DMS53 (cell line): Measurements from ENCODE around the gene SLC2A2.
"Not testable (repeated sequence)": the region's sequence is repeated elsewhere in the genome, so short reads cannot be mapped to it uniquely, and the experiment has no call there.

Experiments used
- DNase-seq: peaks from one replicate; lab custom pipeline; 2025; lab: John Stamatoyannopoulos, UW

SLC2A2 gene

DNA sequence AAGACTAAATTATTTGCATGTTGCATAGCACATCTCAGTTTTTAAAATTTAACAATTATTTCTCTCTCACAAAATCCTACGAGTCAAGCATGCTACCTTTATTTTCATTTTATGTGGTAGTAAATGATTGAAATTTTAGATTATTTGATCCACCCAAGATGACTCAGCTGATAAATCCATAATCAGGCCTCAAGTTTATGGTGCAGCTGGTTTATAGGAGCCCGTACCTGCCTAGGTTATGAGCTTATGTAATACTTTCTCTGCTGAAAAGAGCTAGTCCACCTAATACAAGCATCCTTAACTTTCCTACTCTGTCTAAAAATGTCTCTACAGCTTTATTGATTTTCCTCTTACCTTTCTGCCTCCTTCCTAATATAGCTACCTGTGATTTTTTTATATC lies 41.2 kb downstream of the SLC2A2 start:
- no peak for DNase-seq

- no peak for DNase-seq
These were observed 43.8 kb downstream of the SLC2A2 start for GRCh38 chr3:170982733-170983132.

DNA sequence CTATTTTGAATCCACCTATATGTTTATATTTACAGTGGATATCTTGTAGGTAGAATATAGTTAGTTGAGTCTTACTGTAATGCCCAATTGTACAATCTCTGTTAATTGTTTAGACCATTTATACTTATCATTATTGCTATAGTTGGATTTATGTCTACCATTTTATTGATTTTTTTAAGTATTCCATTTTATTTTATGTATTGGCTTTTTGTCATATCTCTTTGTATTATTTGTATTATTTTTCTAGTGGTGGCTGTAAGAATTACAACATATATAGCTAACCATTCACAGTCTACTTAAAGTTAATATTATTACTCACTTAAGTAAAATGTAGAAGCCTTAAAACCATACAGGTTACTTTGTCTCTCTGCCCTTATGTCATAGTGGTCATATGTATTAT lies 46.1 kb downstream of the SLC2A2 start:
- DNase-seq: no peak

DNA sequence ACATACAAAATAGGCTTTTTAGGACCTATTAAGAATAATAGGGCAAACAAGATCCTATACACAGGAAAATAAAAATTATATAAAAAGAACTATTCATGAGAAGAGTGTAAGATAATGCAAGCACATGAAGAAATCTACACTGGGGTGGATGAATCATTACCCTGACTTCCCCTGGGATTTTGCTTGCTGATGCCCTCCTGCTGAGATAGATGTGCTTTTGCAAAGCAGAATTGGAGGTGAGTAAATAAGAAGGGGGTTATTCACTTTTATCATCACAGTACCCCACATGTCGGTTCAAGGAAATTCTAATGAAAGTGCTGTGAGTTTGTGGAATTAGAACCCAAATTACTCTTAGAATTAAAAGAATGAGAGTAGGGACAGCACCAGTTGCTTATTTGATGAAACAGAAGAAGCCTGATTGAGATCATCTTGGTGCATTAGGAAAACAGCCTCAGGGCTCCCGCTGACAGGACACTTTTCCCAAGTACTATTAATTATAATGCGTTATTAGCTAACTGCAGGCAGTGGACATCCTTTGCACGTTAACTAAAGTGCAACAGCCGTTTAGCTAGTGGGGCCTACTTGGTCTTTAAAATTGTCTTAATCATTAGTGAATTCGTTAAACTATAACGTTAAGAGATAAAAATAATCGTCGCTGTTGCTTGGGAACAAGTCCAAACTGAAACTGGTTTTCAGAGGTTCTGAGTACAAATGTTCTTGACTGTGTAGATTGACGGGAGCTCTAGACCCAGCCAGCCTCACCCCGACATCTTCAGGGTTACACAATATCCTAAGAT lies 48.4 kb downstream of the SLC2A2 start:
- DNase-seq: no peak

- DNase-seq: no peak
These were observed 50.4 kb downstream of the SLC2A2 start for GRCh38 chr3:170976190-170976519.

DNA sequence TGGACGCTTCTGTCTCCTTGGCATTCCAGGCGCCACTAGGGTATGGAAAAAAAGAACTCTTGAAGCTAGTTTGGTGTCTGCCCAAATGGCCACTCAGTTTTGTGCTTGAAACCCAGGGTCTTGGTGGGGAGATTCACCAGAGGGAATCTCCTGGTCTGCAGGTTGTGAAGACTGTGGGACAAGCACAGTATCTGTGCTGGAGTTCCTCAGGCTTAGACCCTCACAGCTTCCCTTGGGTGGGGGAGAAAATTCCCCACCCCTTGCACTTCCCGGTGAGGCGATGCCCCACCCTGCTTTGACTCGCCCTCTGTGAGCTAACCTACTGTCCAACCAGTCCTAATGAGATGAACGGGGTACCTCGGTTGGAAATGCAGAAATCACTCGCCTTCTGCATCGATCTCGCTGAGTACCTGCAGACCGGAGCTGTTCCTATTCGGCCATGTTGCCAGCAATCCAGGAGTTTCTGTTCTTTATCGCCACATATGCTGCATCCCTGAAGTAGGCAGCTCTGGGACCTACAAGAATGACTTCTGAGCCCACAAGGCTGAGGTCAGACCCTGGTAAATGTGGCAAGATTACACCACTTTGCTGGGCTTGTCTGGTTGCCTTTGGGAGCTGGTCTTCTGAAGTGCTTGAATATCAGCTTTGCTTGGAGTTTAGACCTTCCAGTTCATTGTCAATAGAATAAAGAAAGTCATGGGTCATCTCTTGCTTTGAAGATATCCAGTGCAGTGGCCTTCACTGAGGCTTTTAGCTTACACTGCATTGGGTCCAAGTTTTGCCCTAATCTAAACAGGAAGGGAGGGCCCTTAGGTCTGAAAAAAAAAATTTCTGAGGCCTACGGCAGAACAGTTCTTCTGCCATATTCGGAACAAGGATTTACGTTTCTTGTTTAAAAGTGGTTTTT lies 51.0 kb downstream of the SLC2A2 start:
- no peak for DNase-seq

DNA sequence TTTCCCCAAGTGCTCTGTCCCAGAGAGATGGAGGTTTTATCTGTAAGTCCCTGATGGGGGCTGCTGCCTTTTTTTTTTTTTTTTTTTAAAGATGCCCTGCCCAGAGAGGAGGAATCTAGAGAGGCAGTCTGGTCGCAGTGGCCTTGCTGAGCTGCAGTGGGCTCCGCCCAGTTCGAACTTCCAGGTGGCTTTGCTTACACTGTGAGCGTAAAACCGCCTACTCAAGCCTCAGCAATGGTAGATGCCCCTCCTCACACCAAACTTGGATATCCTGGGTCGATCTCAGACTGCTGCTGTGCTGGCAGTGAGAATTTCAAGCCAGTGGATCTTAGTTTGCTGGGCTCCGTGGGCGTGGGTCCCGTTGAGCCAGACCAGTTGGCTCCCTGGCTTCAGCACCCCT lies 51.6 kb downstream of the SLC2A2 start:
- no peak for DNase-seq

- not testable (repeated sequence) for DNase-seq
These were observed 53.6 kb downstream of the SLC2A2 start for GRCh38 chr3:170972917-170973316.

- DNase-seq: no peak
These were observed 59.4 kb downstream of the SLC2A2 start for GRCh38 chr3:170967126-170967525.

GRCh38 chr3:170966495-170966894 lies 60.0 kb downstream of the SLC2A2 start:
- DNase-seq: no peak

- DNase-seq: no peak
These were observed 64.1 kb downstream of the SLC2A2 start for GRCh38 chr3:170962411-170962810.

GRCh38 chr3:170961616-170962400 lies 64.7 kb downstream of the SLC2A2 start:
- peak; percentile 47 for DNase-seq

DNA sequence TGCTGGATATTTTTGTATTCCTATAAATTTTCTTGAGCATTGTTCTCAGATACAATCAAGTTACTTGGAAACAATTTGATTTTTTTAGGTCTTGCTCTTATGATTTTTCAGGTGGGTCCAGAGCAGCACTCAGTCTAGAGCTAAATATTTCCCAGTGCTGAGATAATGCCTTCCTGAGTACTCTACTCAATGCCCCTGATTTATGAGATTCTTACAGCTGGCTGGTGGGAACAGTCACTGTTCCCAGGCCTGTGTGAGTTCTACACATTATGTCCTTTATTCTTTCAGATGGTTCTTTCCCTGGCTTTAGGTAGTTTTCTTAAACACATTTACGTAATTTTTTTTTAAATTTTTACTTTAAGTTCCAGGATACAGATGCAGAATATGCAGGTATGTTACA lies 67.1 kb downstream of the SLC2A2 start:
- no peak for DNase-seq

DNA sequence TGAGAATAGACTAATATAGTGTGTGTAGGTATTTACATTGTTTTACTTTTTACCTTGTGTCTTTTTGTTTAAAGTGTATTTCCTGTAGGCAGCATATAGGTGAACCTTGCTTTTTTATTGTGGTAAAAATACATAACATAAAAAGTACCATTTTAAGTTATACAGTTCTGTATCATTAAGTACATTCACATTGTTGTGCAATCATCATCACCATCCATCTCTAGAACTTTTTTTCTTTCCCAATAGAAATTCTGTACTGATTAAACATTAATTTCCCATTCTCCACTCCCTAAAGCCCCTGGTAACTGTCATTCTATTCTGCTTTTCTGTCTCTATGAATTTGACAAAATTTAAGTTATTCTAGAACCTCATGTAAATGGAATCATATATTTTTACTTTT lies 69.9 kb downstream of the SLC2A2 start:
- DNase-seq: no peak

DNA sequence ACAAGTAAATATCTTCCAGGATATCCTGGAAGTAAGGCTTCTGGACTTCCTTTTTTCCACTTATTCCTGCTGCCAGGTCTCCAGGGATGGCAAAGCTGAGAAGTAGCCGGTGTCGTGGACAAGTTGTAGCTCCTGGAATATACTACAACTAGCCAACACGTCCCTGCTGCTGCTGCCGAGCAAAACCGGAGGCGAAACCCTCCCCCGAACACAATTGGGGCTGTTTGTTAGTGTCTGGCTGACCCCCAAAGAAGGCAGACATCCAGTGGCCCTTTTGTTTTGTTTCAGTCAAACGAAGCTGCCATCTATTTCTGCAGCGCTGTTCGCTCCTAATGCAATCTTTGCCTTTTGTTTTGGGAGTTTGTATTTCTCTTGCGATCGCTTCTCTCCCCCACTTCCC lies 72.8 kb downstream of the SLC2A2 start:
- no peak for DNase-seq

DNA sequence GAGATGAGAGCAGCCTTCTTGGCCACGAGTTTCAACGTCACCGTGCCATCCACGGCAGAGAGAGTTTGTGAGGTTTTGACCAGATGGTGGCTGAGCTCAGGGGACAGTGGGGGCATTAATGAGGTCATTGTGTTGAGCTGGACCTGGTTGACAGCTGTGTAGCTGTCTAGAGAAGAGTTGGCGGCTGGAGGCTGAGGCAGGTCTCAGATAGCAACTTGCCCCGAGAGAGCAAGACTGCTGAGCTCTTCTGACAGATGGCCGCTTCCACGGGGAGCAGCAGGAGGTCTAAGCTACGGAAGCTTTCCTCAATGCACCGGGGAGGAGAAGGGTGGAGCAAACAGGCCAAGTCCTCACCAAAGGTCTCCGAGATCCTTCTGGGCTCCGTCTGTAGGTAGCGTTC lies 73.3 kb downstream of the SLC2A2 start:
- DNase-seq: no peak

- DNase-seq: no peak
These were observed 77.3 kb downstream of the SLC2A2 start for GRCh38 chr3:170949211-170949610.

DNA sequence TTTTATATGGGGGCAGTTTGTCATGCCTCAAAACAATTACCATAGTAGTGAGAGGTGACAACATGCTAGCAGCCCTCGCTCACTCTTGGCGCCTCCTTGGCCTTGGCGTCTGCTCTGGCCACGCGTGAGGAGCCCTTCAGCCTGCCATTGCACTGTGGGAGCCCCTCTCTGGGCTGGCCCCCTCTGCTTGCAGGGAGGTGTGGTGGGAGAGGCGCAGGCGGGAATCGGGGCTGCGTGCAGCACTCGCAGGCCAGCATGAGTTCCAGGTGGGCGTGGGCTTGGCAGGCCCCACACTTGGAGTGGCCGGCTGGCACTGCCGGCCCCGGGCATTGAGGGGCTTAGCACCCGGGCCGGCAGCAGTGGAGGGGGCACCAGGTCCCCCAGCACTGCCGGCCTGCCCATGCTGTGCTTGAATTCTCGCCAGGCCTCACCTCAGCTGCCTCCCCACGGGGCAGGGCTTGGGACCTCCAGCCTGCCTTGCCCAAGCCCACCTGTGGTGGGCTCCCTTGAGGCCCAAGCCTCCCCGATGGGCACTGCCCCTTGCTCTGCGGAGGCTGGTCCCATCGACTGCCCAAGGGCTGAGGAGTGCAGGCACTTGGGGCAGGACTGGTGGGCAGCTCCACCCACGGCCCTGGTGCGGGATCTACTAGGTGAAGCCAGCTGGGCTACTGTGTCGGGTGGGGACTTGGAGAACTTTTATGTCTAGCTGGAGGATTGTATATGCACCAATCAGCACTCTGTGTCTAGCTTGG lies 79.3 kb downstream of the SLC2A2 start:
- no peak for DNase-seq
